ENCODE measurements around the gene AXIN1.
"Not testable (repeated sequence)": the region's sequence is repeated elsewhere in the genome, so short reads cannot be mapped to it uniquely, and the experiment has no call there.

The AXIN1 gene

GRCh38 chr16:261031-261691 lies 91.4 kb downstream of the AXIN1 start:
- Histone ChIP-seq H3K36me3 (peaks cover 10% of the 10 kb centered on the region), H3K27me3 (ENCODE audit: insufficient read depth, low read depth, severe bottlenecking) (no peaks in the 10 kb centered on the region), H3K27ac (no peak overlapping the region), H3K4me3 (ENCODE audit: low read depth, low read length) (no peak overlapping the region), H3K9me3 (ENCODE audit: severe bottlenecking) (no peaks in the 10 kb centered on the region)
- peak; percentile 13 for DNase-seq
- TF ChIP-seq CTCF (IDR thresholded peaks at IDR 0.05; ENCODE audit: low read depth, low read length) = no peak

GRCh38 chr16:260326-260725 lies 92.2 kb downstream of the AXIN1 start:
- H3K9me3 ChIP-seq (ENCODE audit: severe bottlenecking) = no peaks in the 10 kb centered on the region
- no peak overlapping the region for H3K4me3 ChIP-seq (ENCODE audit: low read depth, low read length)
- no peak for TF ChIP-seq CTCF (IDR thresholded peaks at IDR 0.05; ENCODE audit: low read depth, low read length)
- H3K36me3 ChIP-seq = peaks cover 18% of the 10 kb centered on the region
- DNase-seq = no peak
- H3K27ac ChIP-seq = no peak overlapping the region
- H3K27me3 ChIP-seq (ENCODE audit: insufficient read depth, low read depth, severe bottlenecking) = no peaks in the 10 kb centered on the region

GRCh38 chr16:259814-260253 lies 92.7 kb downstream of the AXIN1 start:
- Histone ChIP-seq H3K4me3 (ENCODE audit: low read depth, low read length) (no peak overlapping the region), H3K9me3 (ENCODE audit: severe bottlenecking) (no peaks in the 10 kb centered on the region), H3K27ac (no peak overlapping the region), H3K27me3 (ENCODE audit: insufficient read depth, low read depth, severe bottlenecking) (no peaks in the 10 kb centered on the region), H3K36me3 (peaks cover 23% of the 10 kb centered on the region)
- DNase-seq = peak; percentile 14
- TF ChIP-seq CTCF (IDR thresholded peaks at IDR 0.05; ENCODE audit: low read depth, low read length) = no peak

DNA sequence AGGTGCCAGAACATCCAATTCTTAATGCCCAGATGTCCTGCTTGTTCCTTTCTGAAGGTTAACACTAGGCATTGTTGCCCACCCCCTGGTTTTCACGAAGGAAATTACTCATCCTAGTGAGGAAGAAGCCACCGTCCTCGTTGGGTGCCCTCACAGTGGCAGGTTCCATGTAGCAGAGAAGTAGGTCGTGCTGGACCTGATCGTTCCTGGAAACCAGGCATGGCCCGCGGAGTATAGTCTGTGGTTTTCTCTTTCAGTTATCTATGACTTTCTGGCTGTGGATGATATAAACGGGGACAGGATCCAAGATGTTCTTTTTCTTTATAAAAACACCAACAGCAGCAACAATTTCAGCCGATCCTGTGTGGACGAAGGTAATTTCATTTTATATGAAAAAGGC lies 93.3 kb downstream of the AXIN1 start:
- H3K4me3 ChIP-seq (ENCODE audit: low read depth, low read length) = no peak overlapping the region
- H3K36me3 ChIP-seq = peaks cover 26% of the 10 kb centered on the region
- no peaks in the 10 kb centered on the region for H3K27me3 ChIP-seq (ENCODE audit: insufficient read depth, low read depth, severe bottlenecking)
- DNase-seq = no peak
- no peak overlapping the region for H3K27ac ChIP-seq
- H3K9me3 ChIP-seq (ENCODE audit: severe bottlenecking) = no peaks in the 10 kb centered on the region
- TF ChIP-seq CTCF (IDR thresholded peaks at IDR 0.05; ENCODE audit: low read depth, low read length) = no peak

DNA sequence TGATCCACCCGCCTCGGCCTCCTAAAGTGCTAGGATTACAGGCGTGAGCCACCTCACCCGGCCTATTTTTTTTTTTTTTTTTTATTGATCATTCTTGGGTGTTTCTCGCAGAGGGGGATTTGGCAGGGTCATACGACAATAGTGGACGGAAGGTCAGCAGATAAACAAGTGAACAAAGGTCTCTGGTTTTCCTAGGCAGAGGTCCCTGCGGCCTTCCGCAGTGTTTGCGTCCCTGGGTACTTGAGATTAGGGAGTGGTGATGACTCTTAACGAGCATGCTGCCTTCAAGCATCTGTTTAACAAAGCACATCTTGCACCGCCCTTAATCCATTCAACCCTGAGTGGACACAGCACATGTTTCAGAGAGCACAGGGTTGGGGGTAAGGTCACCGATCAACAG lies 94.4 kb downstream of the AXIN1 start:
- peak overlapping the region; percentile 48 for H3K27ac ChIP-seq
- not testable (repeated sequence) for DNase-seq

DNA sequence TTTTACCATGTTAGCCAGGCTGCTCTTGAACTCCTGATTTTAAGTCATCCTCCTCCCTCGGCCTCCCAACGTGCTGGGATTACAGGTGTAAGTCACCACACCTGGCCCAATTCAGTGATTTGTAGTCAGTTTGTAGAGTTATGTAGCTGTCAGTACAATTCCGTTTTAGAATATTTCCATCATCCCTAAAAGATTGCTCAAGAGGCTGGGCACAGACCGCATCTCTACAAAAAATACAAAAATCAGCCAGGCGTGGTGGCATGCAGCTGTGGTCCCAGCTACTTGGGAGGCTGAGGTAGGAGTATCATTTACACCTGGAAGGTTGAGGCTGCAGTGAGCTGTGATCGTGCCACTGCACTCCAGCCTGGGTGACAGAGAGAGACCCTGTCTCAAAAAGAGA lies 97.3 kb downstream of the AXIN1 start:
- Histone ChIP-seq H3K4me3 (ENCODE audit: low read depth, low read length) (no peak overlapping the region), H3K36me3 (peaks cover 24% of the 10 kb centered on the region), H3K27ac (no peak overlapping the region), H3K9me3 (ENCODE audit: severe bottlenecking) (no peaks in the 10 kb centered on the region), H3K27me3 (ENCODE audit: insufficient read depth, low read depth, severe bottlenecking) (no peaks in the 10 kb centered on the region)
- DNase-seq = no peak
- TF ChIP-seq CTCF (IDR thresholded peaks at IDR 0.05; ENCODE audit: low read depth, low read length) = no peak

More for the DNA sequence above, 94.4 kb downstream of the AXIN1 start:
- H3K4me3 ChIP-seq (ENCODE audit: low read depth, low read length); H3K9me3 ChIP-seq (ENCODE audit: severe bottlenecking); H3K27me3 ChIP-seq (ENCODE audit: insufficient read depth, low read depth, severe bottlenecking): not testable (repeated sequence)
- H3K36me3 ChIP-seq = peaks cover 27% of the 10 kb centered on the region
